Stimulated activated CD8-positive, alpha-beta memory T cell treated with anti-CD3 and anti-CD28 coated beads, Interleukin-12 subunit alpha, Interleukin-12 subunit beta, amount 100 ng/mL, for 24 hours (primary cell): ENCODE data around the gene XPO4.
"Not testable (repeated sequence)": the region's sequence is repeated elsewhere in the genome, so short reads cannot be mapped to it uniquely, and the experiment has no call there.

Experiments used
- DNase-seq: peaks from one replicate; pipeline ENCODE4 v3.0.0-alpha.2; 2020; ENCODE audit errors: extremely low read depth

The XPO4 gene

DNA sequence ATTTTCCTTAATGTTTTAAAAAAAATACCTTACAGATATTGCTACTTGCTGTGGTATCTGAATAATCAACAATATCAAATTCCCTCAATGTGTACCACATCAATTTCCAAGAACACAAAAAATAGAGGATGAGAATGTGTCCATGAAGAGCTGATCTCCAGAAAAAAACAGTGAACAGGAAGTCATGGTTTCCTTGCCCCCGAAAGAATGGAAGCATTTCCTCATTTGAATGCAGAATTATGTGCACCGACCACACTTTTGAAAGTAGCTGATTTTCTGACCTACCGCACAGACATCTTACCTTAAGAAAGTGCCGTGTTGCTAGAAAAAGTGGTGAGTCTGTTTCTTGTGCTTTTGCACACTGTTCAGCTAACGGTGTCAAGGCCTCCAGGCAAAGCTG, 115.4 kb downstream of the XPO4 start:
- no peak for DNase-seq

DNA sequence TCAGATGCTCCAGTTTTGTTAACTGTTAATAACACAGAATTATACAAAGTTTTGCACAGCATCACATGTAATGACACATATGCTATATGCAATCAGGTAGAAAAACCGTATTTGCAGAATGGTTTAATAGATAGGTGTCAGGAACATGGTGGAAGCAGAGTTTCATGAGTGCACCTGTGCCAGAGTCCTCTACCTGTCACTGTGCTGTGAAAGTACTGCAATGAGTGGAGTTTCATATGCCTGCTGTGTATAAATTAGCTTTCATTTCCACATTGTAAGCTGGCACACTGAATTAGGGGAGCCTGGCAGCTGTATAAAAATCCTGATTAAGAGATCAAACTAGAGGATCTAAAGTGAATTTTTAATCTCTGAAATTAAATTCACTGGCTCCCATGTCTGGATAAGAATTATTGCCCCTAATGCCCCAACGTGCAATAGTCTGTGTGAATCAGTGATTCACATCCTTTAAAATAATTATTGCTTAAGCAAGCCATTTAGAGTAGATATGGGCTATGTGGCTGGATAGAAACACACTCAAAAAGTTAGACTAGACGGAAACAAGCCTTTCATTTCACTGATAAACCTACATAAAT, 120.3 kb downstream of the XPO4 start:
- DNase-seq = no peak

DNA sequence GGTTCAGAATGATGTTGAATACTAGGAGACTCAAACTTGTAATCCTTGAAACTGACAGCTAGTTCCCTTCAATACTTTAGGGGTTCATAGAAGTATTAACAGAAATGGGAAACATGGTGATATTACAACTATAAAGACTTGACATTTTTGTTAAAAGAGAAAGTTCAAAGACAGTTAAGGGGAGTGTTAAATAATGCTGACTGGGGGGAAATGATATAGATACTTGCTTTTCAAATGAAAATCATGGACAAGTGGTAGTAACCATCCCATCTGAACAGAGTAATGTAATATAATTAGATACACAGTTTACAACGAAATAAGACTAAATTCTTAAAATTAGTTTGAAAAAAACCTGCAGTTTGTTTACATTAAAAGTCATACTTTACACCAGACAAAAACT, 122.2 kb downstream of the XPO4 start:
- no peak for DNase-seq

DNA sequence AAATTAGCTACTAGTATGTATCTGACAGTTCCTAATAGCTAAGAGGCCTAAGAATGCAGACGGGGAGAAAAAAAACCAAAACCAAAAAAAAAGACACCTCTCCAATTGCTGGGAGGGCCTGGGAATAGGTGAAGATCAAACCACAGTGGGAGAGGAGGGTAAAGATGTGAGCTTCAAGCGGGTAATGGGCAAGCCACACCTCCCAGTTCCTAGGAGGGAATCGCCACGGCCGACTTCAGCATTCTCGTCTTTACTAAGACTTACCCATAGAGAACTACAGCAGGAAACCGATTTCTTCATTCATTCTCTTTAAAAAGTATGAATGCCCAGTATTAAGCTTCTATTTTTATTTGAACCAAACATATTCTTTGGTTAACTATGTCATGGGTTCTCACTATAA, 123.1 kb downstream of the XPO4 start:
- no peak for DNase-seq

DNA sequence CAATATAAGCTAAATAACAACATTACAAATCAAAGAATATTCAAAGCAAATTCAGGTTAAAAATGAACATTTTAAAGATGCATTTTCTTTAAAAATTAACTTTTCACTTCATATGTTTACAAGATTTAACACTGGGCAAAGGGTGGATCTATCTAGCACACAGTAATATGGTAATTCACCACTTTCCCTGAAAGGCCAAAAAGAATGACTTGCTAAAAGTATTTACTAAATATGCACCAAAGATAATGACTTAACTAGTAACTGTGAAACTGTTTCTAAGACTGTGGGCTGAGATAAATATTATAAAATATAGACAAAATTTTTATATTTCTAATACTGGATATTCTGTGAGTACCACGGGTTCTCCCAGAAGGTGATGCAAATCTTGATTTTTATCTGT, 124.2 kb downstream of the XPO4 start:
- no peak for DNase-seq

DNA sequence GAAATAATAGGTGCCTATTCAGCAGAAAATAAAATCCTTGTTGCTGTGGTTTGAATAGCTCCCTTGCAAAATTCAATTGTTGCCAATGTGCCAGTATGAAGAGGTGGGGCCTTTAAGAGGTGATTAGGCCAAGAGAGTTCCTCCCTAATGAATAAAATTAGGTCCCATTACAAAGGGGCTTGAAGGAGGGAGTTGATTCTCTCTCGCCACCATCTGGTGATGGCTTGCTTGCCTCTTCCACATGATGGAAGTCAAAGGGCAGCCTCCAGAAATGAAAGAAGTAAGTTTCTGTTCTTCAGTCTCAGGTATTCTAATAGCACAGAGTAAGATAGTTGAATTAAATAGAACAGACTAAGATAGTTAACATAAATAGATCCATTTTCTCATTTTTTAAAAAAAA, 125.8 kb downstream of the XPO4 start:
- DNase-seq = no peak

DNA sequence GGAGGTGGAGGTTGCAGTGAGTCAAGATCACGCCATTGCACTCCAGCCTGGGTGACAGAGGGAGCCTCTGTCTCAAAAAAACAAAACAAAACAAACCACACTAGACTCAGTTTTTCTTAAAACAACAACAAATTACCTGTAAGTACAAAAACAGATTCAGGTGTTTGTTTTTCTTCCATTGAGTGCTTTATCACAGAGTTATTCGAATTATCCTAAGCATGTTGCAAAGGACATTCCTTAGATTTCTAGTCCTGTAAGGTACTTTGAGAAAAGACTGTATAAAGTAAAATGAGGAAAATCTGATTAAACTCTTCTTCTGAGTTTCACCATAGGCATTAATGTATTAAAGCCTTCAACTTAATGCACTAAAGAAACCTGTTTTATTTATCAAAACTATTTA, 126.6 kb downstream of the XPO4 start:
- DNase-seq = no peak

DNA sequence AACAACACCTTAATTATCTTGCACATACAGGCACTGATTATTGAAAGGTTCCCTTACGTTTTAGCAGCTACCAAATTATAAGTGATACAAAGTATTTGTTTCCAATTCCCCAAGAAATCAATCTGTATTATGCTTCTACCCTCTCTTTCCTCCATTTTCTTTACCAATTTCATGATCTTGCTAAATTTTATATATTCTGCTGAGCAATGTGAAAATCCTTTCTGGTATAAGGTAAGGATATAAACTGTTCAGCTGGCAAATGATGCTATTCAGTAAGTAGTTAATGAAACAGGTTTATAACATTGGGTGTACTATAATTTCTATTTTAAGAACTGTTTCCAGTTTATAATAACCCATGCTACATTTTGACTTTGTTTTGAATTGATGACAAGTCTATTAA, 127.8 kb downstream of the XPO4 start:
- no peak for DNase-seq

DNA sequence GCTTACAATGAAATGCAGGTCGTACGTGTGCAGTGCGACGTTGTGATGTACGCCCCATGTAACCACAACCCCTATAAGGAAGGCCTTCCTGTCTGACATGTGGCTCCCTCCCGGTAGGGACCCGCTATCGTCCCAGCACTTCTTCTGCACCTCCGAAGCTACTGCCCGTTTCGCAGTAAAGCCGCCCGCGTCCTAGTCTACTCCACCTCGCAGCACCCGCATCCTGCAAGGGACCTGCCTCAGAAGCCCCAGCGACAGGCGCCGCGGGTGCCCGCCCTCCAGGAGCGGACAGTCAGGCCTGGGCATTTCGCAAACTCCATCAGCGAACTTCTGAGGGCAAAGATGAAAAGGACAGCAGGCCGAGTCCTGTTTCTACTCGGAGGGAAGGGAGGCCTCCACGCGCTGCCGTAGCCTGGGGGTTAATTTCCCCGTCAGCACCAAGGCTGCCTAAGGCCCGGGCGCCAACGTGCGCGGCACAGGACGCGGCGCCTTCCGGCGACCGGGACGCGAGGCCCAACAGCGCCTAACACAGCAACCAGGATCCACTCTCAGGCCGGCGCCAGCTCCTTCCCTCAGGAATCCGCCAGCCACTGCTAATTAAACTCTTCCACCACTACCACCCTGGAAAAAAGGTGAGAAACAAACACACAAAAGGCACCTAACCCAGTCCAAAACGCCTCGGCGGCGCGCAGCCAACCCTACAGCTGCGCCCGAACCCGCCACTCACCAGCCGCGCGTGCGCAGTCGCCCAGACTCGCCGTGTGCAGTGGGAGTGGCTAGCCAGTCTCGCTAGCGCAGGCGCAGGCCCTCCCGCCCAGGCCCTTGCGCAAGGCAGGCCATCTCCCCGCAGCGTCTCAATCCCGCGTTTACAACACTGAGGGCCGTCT, 129.1 kb downstream of the XPO4 start, which contains the start of gene EEF1AKMT1:
TSS of gene EEF1AKMT1 (minus strand) at position 768 of the 887 bp plus-strand sequence. CDS start 16,363 bp downstream, outside the sequence.
- DNase-seq = peak; percentile 90

DNA sequence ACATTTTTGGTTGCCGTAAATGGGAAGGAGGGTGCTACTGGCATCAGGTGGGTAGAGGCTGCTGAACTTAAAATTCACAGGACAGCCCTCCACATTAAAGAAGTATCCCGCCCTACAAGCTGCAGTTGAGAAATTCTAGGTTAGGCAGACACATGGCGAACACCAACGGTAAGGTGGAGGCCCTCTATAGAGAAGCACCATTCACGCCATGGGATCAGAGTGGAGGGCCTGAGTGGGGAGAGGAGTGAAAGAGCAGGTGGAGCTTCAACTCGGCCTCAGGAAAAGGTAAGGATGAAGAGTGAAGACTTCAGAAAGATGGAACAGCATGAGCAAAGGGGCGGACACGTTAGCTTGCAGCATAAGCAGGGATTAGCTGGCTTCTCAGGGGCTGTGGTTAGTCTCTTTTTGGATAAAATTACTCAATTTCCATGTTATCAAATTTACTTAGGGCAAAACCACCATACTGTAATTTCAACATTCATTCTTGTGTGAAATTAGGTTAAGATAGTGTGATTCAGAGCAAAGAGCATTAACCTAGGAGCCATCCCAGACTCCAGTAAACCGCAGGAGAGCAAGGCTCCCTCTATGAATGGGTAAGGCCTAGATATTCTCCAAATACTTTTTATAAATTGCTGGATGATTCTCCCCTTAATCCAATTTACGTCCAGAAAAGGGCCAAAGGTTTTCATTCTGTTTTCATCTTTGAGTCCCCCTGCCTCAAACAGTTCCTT, 130.0 kb downstream of the XPO4 start:
- DNase-seq = no peak

DNA sequence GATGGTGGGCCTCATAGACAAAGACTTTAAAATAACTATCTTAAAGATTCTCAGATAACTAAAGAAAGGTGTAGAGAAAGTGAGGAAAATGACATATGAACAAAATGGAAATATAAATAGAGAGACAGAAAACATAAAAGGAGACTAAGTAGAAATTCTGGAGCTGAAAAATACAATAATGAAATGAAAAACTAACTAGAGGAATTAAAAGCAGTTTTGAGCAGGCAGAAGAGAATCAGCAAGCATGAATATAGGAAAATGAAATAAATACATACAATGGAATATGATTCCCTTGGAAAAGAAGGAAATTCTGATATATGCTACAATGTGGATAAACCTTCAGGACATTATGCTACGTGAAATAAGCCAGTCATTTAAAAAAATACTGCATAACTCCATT, 132.7 kb downstream of the XPO4 start:
- DNase-seq = no peak

DNA sequence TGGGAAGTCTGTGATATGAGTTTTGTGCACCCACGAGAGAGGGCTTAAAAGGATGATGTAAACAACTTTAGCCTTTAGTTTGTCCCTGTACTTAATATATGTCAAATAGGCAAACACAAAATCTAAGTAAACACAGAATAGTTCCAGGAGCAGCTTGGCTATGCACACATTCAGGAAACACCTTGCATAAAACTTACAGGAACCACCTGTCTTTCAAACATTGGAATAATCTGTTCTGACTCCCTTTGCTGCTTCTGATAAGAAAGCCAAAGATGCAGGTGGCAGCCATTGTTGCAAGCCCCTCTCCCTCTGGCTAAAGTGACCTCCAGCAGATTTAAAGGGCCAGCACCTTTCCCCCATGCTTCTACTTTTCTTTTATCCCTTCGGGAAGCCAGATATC, 133.5 kb downstream of the XPO4 start:
- no peak for DNase-seq

DNA sequence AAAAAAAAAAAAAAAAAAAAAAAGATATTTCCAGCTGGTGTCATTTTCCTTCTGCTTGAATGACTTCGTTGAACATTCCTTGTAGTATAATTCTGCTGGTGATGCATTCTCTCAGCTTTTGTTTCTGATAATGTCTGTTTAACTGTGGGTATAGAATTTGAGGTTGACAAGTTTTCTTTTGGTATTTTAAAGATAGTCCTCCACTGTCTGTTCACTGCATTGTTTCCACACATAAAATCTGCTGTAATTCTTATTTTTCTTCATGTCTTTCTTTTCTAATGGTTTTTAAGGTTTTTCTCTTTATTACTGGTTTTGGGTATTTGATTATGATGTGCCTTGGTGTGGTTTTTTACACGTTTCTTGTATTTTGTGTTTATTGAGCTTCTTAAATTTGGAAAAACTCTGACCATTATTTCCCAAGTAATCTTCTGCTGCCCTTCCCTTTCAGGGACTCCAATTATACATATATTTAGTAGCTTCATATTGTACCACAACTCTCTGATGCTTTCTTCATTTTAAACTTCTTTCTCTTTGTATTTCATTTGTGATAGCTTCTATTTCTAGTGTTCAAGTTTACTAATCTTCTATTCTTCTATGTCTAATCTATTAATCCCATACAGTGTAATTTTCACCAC, 135.1 kb downstream of the XPO4 start:
- no peak for DNase-seq

DNA sequence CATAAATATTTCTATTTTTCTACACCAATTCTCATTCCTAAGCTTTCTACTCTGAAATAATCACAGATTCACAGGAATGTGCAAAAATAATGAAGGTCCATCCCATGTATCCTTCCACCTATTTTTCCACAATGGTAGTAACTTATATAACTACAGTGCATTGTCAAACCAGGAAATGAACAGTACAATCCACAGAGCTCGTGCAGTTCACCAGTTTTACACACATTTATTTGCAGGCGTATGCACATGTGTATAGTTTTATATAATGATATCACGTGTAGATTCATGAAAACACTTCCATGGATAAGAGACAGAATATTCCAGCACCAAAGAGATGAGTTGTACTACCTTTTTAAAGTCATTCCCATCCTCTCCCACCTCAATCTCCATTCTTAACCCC, 141.7 kb downstream of the XPO4 start:
- no peak for DNase-seq

DNA sequence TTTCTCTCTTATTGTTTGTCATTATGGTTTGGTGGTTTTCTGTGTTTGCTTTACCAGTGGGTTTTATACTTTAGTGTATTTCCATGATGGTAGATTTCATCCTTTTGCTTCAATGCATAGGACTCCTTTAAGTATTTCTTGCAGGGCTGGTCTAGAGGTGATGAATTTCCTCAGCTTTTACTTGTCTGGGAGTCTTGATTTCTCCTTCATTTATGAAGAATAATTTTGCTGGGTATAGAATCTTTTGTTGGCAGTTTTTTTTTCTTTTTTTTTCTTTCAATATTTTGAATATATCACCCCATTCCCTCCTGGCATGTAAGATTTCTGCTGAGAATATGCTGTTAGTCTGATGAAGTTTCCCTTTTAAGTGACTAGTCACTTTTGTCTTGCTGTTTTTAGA, 148.5 kb downstream of the XPO4 start:
- DNase-seq = no peak

DNA sequence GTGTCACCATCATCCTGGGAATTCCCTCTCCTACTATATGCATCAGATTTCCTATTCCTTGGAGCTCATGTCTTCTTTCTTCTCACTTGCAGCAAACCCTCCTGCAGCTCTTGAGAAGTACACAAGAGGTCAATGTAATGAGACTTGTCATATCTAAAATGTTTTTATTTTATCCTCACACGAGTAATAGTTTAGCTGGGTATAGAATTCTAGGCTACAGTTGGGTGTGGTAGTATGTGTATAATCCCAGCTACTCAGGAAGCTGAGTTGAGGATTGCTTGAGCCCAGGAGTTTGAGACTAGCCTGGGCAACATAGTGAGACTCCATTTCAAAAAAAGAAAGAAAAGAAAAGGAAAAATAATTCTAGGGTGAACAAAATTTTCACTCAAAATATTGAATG, 153.2 kb downstream of the XPO4 start:
- DNase-seq = no peak

DNA sequence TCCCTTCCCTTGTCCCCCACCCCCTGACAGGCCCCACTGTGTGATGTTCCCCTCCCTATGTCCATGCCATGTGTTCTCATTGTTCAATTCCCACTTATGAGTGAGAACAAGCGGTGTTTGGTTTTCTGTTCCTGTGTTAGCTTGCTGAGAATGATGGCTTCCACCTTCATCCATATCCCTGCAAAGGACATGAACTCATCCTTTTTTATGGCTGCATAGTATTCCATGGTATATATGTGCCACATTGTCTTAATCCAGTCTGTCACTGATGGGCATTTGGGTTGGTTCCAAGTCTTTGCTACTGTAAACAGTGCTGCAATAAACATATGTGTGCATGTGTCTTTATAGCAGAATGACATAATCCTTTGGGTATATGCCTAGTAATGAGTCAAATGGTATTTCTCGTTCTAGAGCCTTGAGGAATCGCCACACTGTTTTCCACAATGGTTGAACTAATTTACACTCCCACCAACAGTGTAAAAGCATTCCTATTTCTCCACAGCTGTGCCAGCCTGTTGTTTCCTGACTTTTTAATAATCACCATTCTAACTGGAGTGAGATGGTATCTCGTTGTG, 158.6 kb downstream of the XPO4 start:
- DNase-seq = not testable (repeated sequence)

DNA sequence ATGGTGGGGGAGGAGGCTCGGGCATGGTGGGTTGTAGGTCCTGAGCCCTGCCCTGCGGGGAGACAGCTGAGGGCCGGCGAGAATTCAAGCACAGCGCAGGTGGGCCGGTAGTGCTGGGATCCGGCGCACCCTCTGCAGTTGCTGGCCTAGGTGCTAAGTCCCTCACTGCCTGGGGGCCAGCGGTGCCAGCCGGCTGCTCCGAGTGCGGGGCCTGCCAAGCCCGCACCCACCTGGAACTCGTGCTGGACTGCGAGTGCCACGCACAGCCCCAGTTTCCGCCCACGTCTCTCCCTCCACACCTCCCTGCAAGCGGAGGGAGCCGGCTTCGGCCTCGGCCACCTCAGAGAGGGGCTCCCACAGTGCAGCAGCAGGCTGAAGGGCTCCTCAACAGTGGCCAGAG, 162.5 kb downstream of the XPO4 start:
- no peak for DNase-seq

DNA sequence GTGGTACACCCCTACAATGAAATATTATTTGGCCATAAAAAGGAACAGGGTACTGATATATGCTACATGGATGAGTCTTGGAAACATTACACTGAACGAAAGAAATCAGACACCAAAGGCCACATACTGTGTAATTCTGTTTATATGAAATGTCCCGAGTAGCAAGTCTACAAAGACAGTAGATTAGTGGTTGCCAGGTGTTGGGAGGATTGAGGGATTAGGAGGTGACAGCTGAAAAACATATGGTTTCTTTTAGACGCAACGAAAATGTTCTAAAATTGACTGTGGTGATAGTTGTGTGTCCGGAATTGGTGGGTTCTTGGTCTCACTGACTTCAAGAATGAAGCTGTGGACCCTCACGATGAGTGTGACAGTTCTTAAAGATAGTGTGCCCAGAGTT, 163.9 kb downstream of the XPO4 start:
- DNase-seq = no peak

DNA sequence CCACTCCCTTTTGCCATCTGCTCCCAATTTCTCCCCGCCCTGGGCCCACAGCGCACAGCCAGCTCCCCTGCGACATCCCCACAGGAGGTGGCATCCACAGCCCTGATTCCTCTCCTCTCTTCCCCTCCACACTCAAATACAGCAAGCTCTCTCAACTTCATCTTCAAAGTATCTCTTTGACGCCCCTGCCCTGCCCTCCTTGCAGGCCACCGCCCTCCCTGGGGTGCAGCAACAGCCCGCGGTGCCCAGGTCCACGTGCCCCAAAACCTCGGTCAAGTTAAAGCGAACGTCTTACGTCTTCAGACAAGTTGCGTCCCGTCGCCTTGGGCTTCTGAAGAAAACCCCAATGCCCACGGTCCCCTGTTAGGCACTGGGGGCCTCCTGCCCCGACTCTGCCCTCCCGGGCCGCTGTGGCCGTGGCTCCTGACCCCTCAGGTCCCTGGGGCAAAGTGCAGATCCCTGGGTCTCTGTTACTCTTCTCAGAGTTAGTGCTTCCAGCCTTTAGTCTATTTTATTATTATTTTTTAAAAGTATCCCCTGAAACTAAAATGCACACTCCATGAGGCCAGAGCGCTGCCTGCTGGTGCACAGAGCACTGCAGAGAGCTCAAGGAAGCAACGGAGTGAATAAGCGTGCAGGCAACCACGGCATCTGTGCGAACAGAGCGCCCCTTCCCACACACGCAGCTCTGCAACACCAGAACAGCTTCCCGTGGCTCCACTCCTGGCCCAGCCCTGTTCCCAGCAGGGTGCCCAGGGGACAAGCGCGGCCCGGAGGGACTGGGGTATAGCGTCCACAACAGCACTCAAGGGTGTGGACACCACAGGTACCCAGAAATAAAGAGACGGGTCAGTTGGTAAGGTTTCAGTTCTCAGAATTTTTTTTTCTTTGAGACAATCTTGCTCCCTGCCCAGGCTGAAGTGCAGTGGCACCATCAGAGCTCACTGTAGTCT, 172.6 kb downstream of the XPO4 start:
- no peak for DNase-seq
